Endodermal cell (in vitro differentiated cells): Measurements from ENCODE around the gene HSPA9. TPM values are rescaled to one million over a fixed set of nuclear protein-coding genes. Genes with fewer than 3 reads are reported as not detected.

ENCODE experiments used
- DNase-seq: peaks from one replicate; pipeline ENCODE4 v3.0.0-alpha.2; 2017
- H3K27ac ChIP-seq: 2 replicates; pipeline ENCODE4 v1.5.1; 2013; ENCODE audit warnings: mild to moderate bottlenecking, low read depth, low read length, moderate library complexity
- H3K27me3 ChIP-seq: 2 replicates; pipeline ENCODE4 v1.6.1; 2013; ENCODE audit warnings: mild to moderate bottlenecking, low read length, moderate library complexity; ENCODE audit not compliant: insufficient read depth, control insufficient read depth, poor library complexity, severe bottlenecking
- H3K36me3 ChIP-seq: 2 replicates; pipeline ENCODE4 v1.7.0; 2013; ENCODE audit warnings: mild to moderate bottlenecking, low read length, moderate library complexity; ENCODE audit not compliant: control insufficient read depth, insufficient read depth
- H3K4me1 ChIP-seq: one replicate; pipeline ENCODE4 v1.7.0; 2013; ENCODE audit warnings: low read length; ENCODE audit not compliant: control insufficient read depth, insufficient read depth
- H3K4me3 ChIP-seq: 2 replicates; pipeline ENCODE4 v1.5.1; 2013; ENCODE audit warnings: mild to moderate bottlenecking, low read length, moderate library complexity
- H3K9ac ChIP-seq: 2 replicates; pipeline ENCODE4 v1.6.1; 2013; ENCODE audit warnings: mild to moderate bottlenecking, low read length, moderate library complexity; ENCODE audit not compliant: poor library complexity, severe bottlenecking; ENCODE audit errors: extremely low read depth
- H3K9me3 ChIP-seq: 2 replicates; pipeline ENCODE4 v1.6.1; 2013; ENCODE audit warnings: mild to moderate bottlenecking, low read length, moderate library complexity; ENCODE audit not compliant: control insufficient read depth
- H3K27ac Mint-ChIP-seq: 2 replicates; pipeline ENCODE4 v1.8.0; 2020; ENCODE audit warnings: mixed read lengths
- H3K27me3 Mint-ChIP-seq: 2 replicates; pipeline ENCODE4 v1.8.0; 2021; ENCODE audit warnings: mild to moderate bottlenecking, mixed read lengths; ENCODE audit not compliant: insufficient read depth
- H3K36me3 Mint-ChIP-seq: 2 replicates; pipeline ENCODE4 v1.8.0; 2020; ENCODE audit warnings: low read depth, mixed read lengths
- H3K4me1 Mint-ChIP-seq: 2 replicates; pipeline ENCODE4 v1.8.0; 2020; ENCODE audit warnings: mixed read lengths
- H3K4me3 Mint-ChIP-seq: 2 replicates; pipeline ENCODE4 v1.8.0; 2020; ENCODE audit warnings: mild to moderate bottlenecking, moderate library complexity, mixed read lengths
- H3K9me3 Mint-ChIP-seq: 2 replicates; pipeline ENCODE4 v1.8.0; 2020; ENCODE audit warnings: mild to moderate bottlenecking, mixed read lengths
- CTCF ChIP-seq: fragments of 200-600 bp; sonication (generic); conservative IDR thresholded peaks from 2 replicates; pipeline ENCODE4 v1.5.0; 2021; ENCODE audit warnings: antibody characterized with exemption, mild to moderate bottlenecking
- WGBS, 2 experiments: methylation state at CpG; one replicate each; pipeline versions ENCODE4 v1.1.5 to v1.1.7; 2013; ENCODE audit warnings: missing lambda C conversion rate in 2 of 2, mixed read lengths in 1 of 2; ENCODE audit not compliant: insufficient coverage in 1 of 2, insufficient read length in 1 of 2; 5-methylcytosine and 5-hydroxymethylcytosine counted together
- total RNA-seq, 2 donors: library from RNA; stranded (reverse); fragmentation: NEBNext Ultra II Directional in 1 of 2; extraction: Animal tissue kit (Norgen Biotek cat#: 25700) in 1 of 2; gene quantifications; 2 replicates in 1 of 2; 3 replicates in 1 of 2; pipeline ENCODE4 v1.2.1, GENCODE V29; 2021

The HSPA9 gene
- total RNA-seq, 2 donors from 2014 or later, result 201 to 212 TPM

- Mint-ChIP-seq H3K9me3 (no peaks in the 10 kb centered on the region), H3K4me1 (no peaks in the 10 kb centered on the region), H3K27me3 (no peaks in the 10 kb centered on the region), H3K36me3 (peaks cover 51% of the 10 kb centered on the region), H3K4me3 (no peak overlapping the region), H3K27ac (no peak overlapping the region)
- H3K36me3 ChIP-seq, result peaks cover 53% of the 10 kb centered on the region
- no peak overlapping the region for H3K27ac ChIP-seq
- H3K9ac ChIP-seq, result no peak overlapping the region
- DNase-seq, result no peak
- no peak for TF ChIP-seq CTCF
- H3K4me3 ChIP-seq, result no peak overlapping the region
- 95 to 96% methylated on average over 3 to 5 of the region's 5 CpGs for WGBS, 2 experiments
- no peaks in the 10 kb centered on the region for H3K27me3 ChIP-seq
- no peaks in the 10 kb centered on the region for H3K4me1 ChIP-seq
- no peaks in the 10 kb centered on the region for H3K9me3 ChIP-seq
These were observed 21.6 kb downstream of the HSPA9 start for GRCh38 chr5:138553437-138554095.

GRCh38 chr5:138552657-138553056, 22.5 kb downstream of the HSPA9 start:
- no peaks in the 10 kb centered on the region for H3K27me3 Mint-ChIP-seq
- peaks cover 42% of the 10 kb centered on the region for H3K36me3 Mint-ChIP-seq
- H3K4me3 ChIP-seq, result no peak overlapping the region

GRCh38 chr5:138549414-138549813, 25.8 kb downstream of the HSPA9 start:
- Mint-ChIP-seq H3K4me1 (peaks cover 18% of the 10 kb centered on the region), H3K27ac (no peak overlapping the region), H3K4me3 (no peak overlapping the region), H3K9me3 (no peaks in the 10 kb centered on the region), H3K36me3 (peaks cover 16% of the 10 kb centered on the region), H3K27me3 (no peaks in the 10 kb centered on the region)
- no peak overlapping the region for H3K27ac ChIP-seq
- no peaks in the 10 kb centered on the region for H3K4me1 ChIP-seq
- peaks cover 12% of the 10 kb centered on the region for H3K36me3 ChIP-seq
- DNase-seq, result no peak
- H3K27me3 ChIP-seq, result no peaks in the 10 kb centered on the region
- whole genome bisulfite sequencing, 2 experiments, result 92 to 95% methylated on average over 5 of the region's 5 CpGs
- no peak for TF ChIP-seq CTCF
- no peaks in the 10 kb centered on the region for H3K9me3 ChIP-seq
- no peak overlapping the region for H3K4me3 ChIP-seq
- H3K9ac ChIP-seq, result no peak overlapping the region

More at GRCh38 chr5:138552657-138553056, 22.5 kb downstream of the HSPA9 start:
- H3K4me1 Mint-ChIP-seq, result peaks cover 2% of the 10 kb centered on the region
- Histone ChIP-seq H3K9ac (no peak overlapping the region), H3K9me3 (no peaks in the 10 kb centered on the region), H3K27me3 (no peaks in the 10 kb centered on the region), H3K27ac (no peak overlapping the region), H3K36me3 (peaks cover 44% of the 10 kb centered on the region), H3K4me1 (no peaks in the 10 kb centered on the region)
- 95 to 100% methylated on average over 1 to 3 of the region's 4 CpGs for WGBS, 2 experiments
- no peak overlapping the region for H3K4me3 Mint-ChIP-seq
- DNase-seq, result no peak
- no peak overlapping the region for H3K27ac Mint-ChIP-seq
- no peaks in the 10 kb centered on the region for H3K9me3 Mint-ChIP-seq
- no peak for TF ChIP-seq CTCF
